Ureter (tissue), 1 donor: ENCODE data around the gene SLCO2A1. TPM values are rescaled to one million over a fixed set of nuclear protein-coding genes. Genes with fewer than 3 reads are reported as not detected.
"Not testable (repeated sequence)": the region's sequence is repeated elsewhere in the genome, so short reads cannot be mapped to it uniquely, and the experiment has no call there.

ENCODE experiments used
- DNase-seq: peaks from one replicate; pipeline ENCODE4 v3.0.0-alpha.2; 2020; ENCODE audit warnings: low spot score
- total RNA-seq: library from RNA; stranded (reverse); gene quantifications from one replicate; pipeline ENCODE4 v1.2.4, GENCODE V29; 2023
- donor health status: DM: yes; HTN: yes; CAD: no.

The SLCO2A1 gene
- 89.1 TPM for total RNA-seq

GRCh38 chr3:134029734-134030378 lies at the start of gene SLCO2A1:
TSS of gene SLCO2A1 (minus strand) at chr3:134029925. CDS start at chr3:134029802, 123 bp downstream.
- peak; percentile 46 for DNase-seq

GRCh38 chr3:134079111-134079547 lies 49.4 kb upstream of the SLCO2A1 start:
- no peak for DNase-seq

- no peak for DNase-seq
These were observed 48.6 kb upstream of the SLCO2A1 start for GRCh38 chr3:134078169-134078831.

- DNase-seq = no peak
These were observed 48.0 kb upstream of the SLCO2A1 start for GRCh38 chr3:134077649-134078161.

GRCh38 chr3:134076851-134077250 lies 47.1 kb upstream of the SLCO2A1 start:
- peak; percentile 12 for DNase-seq

GRCh38 chr3:134075846-134076245 lies 46.1 kb upstream of the SLCO2A1 start:
- DNase-seq = peak; percentile 2

- DNase-seq = no peak
These were observed 45.8 kb upstream of the SLCO2A1 start for GRCh38 chr3:134075568-134075825.

- DNase-seq = peak; percentile 23
These were observed 45.3 kb upstream of the SLCO2A1 start for GRCh38 chr3:134074790-134075567.

GRCh38 chr3:134074001-134074789 lies 44.5 kb upstream of the SLCO2A1 start:
- peak; percentile 19 for DNase-seq

GRCh38 chr3:134073583-134073945 lies 43.8 kb upstream of the SLCO2A1 start:
- no peak for DNase-seq

GRCh38 chr3:134072881-134073582 lies 43.3 kb upstream of the SLCO2A1 start:
- DNase-seq = peak; percentile 32

GRCh38 chr3:134070281-134070680 lies 40.6 kb upstream of the SLCO2A1 start:
- not testable (repeated sequence) for DNase-seq

- no peak for DNase-seq
These were observed 38.7 kb upstream of the SLCO2A1 start for GRCh38 chr3:134068429-134068828.

GRCh38 chr3:134067531-134068161 lies 37.9 kb upstream of the SLCO2A1 start:
- no peak for DNase-seq

- DNase-seq = peak; percentile 34
These were observed 37.2 kb upstream of the SLCO2A1 start for GRCh38 chr3:134066651-134067530.

GRCh38 chr3:134066158-134066541 lies 36.4 kb upstream of the SLCO2A1 start:
- peak; percentile 37 for DNase-seq

- DNase-seq = peak; percentile 24
These were observed 35.8 kb upstream of the SLCO2A1 start for GRCh38 chr3:134065252-134066157.

GRCh38 chr3:134064081-134064480 lies 34.4 kb upstream of the SLCO2A1 start:
- DNase-seq = no peak

GRCh38 chr3:134061401-134061800 lies 31.7 kb upstream of the SLCO2A1 start:
- no peak for DNase-seq
